HepG2 (cell line): ENCODE measurements around the gene AUH. TPM values are rescaled to one million over a fixed set of nuclear protein-coding genes. Genes with fewer than 3 reads are reported as not detected.

ENCODE experiments used
- ARNT2 ChIP-seq: sonication (generic); formaldehyde crosslinking; IDR thresholded peaks from 2 replicates; pipeline ENCODE4 v1.8.0; 2022; ENCODE audit warnings: mild to moderate bottlenecking, low read depth, missing genetic modification reagents, moderate library complexity
- BRCA1 ChIP-seq: sonication (generic); formaldehyde crosslinking; IDR thresholded peaks from 2 replicates; pipeline ENCODE4 v1.4.0; 2020; ENCODE audit warnings: missing genetic modification reagents
- BRD4 ChIP-seq: sonication (generic); formaldehyde crosslinking; IDR thresholded peaks from 2 replicates; pipeline ENCODE4 v1.4.0; 2020; ENCODE audit warnings: missing genetic modification reagents
- CHD4 ChIP-seq: fragments of 200-600 bp; sonication (generic); IDR thresholded peaks from 2 replicates; pipeline ENCODE4 v1.7.0; 2017; ENCODE audit warnings: mild to moderate bottlenecking, low read length, borderline replicate concordance
- ETV5 ChIP-seq: IDR thresholded peaks from 2 replicates; pipeline ENCODE4 v1.6.1; 2018; ENCODE audit warnings: missing biosample characterization, missing genetic modification reagents, inconsistent platforms, borderline replicate concordance
- GATA4 ChIP-seq: sonication (generic); IDR thresholded peaks from 2 replicates; pipeline ENCODE4 v1.6.1; 2016; ENCODE audit warnings: antibody characterized with exemption, low read depth, borderline replicate concordance
- GATAD2A ChIP-seq: IDR thresholded peaks from 2 replicates; pipeline ENCODE4 v1.6.1; 2016
- KMT2A ChIP-seq: sonication (generic); formaldehyde crosslinking; IDR thresholded peaks from 2 replicates; pipeline ENCODE4 v1.4.0; 2020; ENCODE audit warnings: missing genetic modification reagents
- MED1 ChIP-seq: sonication (generic); formaldehyde crosslinking; IDR thresholded peaks from 2 replicates; pipeline ENCODE4 v1.4.0; 2020; ENCODE audit warnings: missing genetic modification reagents
- PATZ1 ChIP-seq: sonication (generic); formaldehyde crosslinking; IDR thresholded peaks from 2 replicates; pipeline ENCODE4 v1.4.0; 2020; ENCODE audit warnings: missing genetic modification reagents
- PHF5A ChIP-seq: IDR thresholded peaks from one replicate; pipeline ENCODE4 v1.6.1; 2018; ENCODE audit warnings: low read depth, missing genetic modification reagents; ENCODE audit not compliant: unreplicated experiment
- TBX2 ChIP-seq: sonication (generic); formaldehyde crosslinking; IDR thresholded peaks from 2 replicates; pipeline ENCODE4 v1.5.0; 2020; ENCODE audit warnings: missing genetic modification reagents, mild to moderate bottlenecking, borderline replicate concordance
- ZBTB10 ChIP-seq: sonication (generic); formaldehyde crosslinking; IDR thresholded peaks from 2 replicates; pipeline ENCODE4 v1.4.0; 2020; ENCODE audit warnings: missing genetic modification reagents, borderline replicate concordance
- ZMYM4 ChIP-seq: sonication (generic); formaldehyde crosslinking; IDR thresholded peaks from 2 replicates; pipeline ENCODE4 v1.8.1; 2023; ENCODE audit warnings: mild to moderate bottlenecking, missing genetic modification reagents
- ZNF10 ChIP-seq: sonication (generic); formaldehyde crosslinking; IDR thresholded peaks from 2 replicates; pipeline ENCODE4 v1.4.0; 2020; ENCODE audit warnings: mild to moderate bottlenecking, low read depth, missing genetic modification reagents, borderline replicate concordance
- ZNF318 ChIP-seq: sonication (generic); formaldehyde crosslinking; IDR thresholded peaks from 2 replicates; pipeline ENCODE4 v1.4.0; 2020; ENCODE audit warnings: mild to moderate bottlenecking, missing genetic modification reagents
- polyA plus RNA-seq, 8 experiments: library from polyadenylated mRNA; depleted of rRNA in 3 of 8; stranded (reverse) in 7 of 8; unstranded in 1 of 8; fragments of >200 nt; fragmentation: Illumina TruSeq in 4 of 8; extraction: Trizol in 4 of 8; gene quantifications; 2 replicates each; pipeline versions ENCODE4 v1.2.1 to v1.2.3, GENCODE V29; 2011 to 2016; ENCODE audit warnings: low read depth in 4 of 8, missing spikeins in 1 of 8, mixed read lengths in 1 of 8; ENCODE audit not compliant: insufficient read depth in 1 of 8
- total RNA-seq, 5 experiments: library from RNA; depleted of rRNA; stranded (reverse); fragments of >200 nt; fragmentation: Illumina TruSeq; extraction: Trizol; gene quantifications; 2 replicates each; pipeline ENCODE4 v1.2.3, GENCODE V29; 2016; ENCODE audit warnings: low read depth in 1 of 5

Gene AUH
- total and polyA plus RNA-seq, 2 of the 13 experiments (the other 11 are each of a cell fraction or from before 2014, with no cell fraction given), result 25.8 to 31.9 TPM

GRCh38 chr9:91395106-91395552, 33.4 kb upstream of the AUH start (continued):
- TF ChIP-seq ZNF318 (CRISPR knock-in tag), result no peak
- peak; percentile 91 for TF ChIP-seq MED1 (CRISPR knock-in tag)
- TF ChIP-seq ARNT2, result 0 out of 2 replicates have a peak, but pooled peaks have one; percentile 58
- TF ChIP-seq ZNF10 (CRISPR knock-in tag), result no peak
- no peak for TF ChIP-seq BRCA1 (CRISPR knock-in tag)
- TF ChIP-seq CHD4, result peak; percentile 69; the same call in 1 of the 2 replicates
- peak; percentile 89 for TF ChIP-seq ZMYM4
- TF ChIP-seq KMT2A (CRISPR knock-in tag), result peak; percentile 31; the same call in 1 of the 2 replicates
- peak; percentile 50; the same call in 1 of the 2 replicates for TF ChIP-seq ZBTB10 (CRISPR knock-in tag)
- peak; percentile 63 for TF ChIP-seq PATZ1 (CRISPR knock-in tag)
- TF ChIP-seq ETV5, result peak; percentile 49; the same call in 1 of the 2 replicates
- no peak for TF ChIP-seq BRD4 (CRISPR knock-in tag)
- TF ChIP-seq GATA4, result no peak
- peak; percentile 38 for TF ChIP-seq PHF5A (CRISPR knock-in tag)
- TF ChIP-seq GATAD2A (CRISPR knock-in tag), result peak; percentile 100
- TF ChIP-seq TBX2, result peak; percentile 58; the same call in 1 of the 2 replicates
